Activated CD8-positive, alpha-beta T cell treated with anti-CD3 and anti-CD28 coated beads for 36 hours (primary cell): ENCODE data around the gene VMAC. TPM values are rescaled to one million over a fixed set of nuclear protein-coding genes. Genes with fewer than 3 reads are reported as not detected.
"Not testable (repeated sequence)": the region's sequence is repeated elsewhere in the genome, so short reads cannot be mapped to it uniquely, and the experiment has no call there.

Experiments used
- ATAC-seq: fragments of 200-7000 bp; cut with Tn5 transposase; one replicate; pipeline ENCODE4 v1.10.0; 2021; ENCODE audit warnings: mild to moderate bottlenecking, moderate library complexity
- CTCF ChIA-PET: fragments of 350-600 bp; sonication (Branson Sonifier 250); formaldehyde crosslinking; loops from one replicate; lab custom pipeline; 2021; ENCODE audit warnings: antibody characterized with exemption; lab: Charles Lee
- POLR2A ChIA-PET: fragments of 350-600 bp; sonication (Branson Sonifier 250); formaldehyde crosslinking; loops from one replicate; lab custom pipeline; 2021; ENCODE audit warnings: antibody characterized with exemption; lab: Charles Lee
- DNase-seq: peaks from one replicate; pipeline ENCODE4 v3.0.0-alpha.2; 2020
- H3K27ac Mint-ChIP-seq: one replicate; pipeline ENCODE4 v1.8.0; 2021; ENCODE audit warnings: mild to moderate bottlenecking, mixed read lengths
- H3K27me3 Mint-ChIP-seq: one replicate; pipeline ENCODE4 v1.8.0; 2021; ENCODE audit warnings: mixed read lengths
- H3K36me3 Mint-ChIP-seq: one replicate; pipeline ENCODE4 v1.8.0; 2021; ENCODE audit warnings: low read depth, mixed read lengths
- H3K4me1 Mint-ChIP-seq: one replicate; pipeline ENCODE4 v1.8.0; 2021; ENCODE audit warnings: low read depth, mixed read lengths
- H3K4me3 Mint-ChIP-seq: one replicate; pipeline ENCODE4 v1.8.0; 2021; ENCODE audit warnings: mild to moderate bottlenecking, moderate library complexity, mixed read lengths
- H3K9me3 Mint-ChIP-seq: one replicate; pipeline ENCODE4 v1.8.0; 2021; ENCODE audit warnings: mixed read lengths
- intact Hi-C: fragments of 100-400 bp; cut with micrococcal nuclease; formaldehyde crosslinking; loops from one replicate; pipeline ENCODE4 v1.10.0; 2022
- total RNA-seq, 2 experiments: library from RNA; stranded (reverse); gene quantifications; one replicate each; pipeline ENCODE4 v1.2.3, GENCODE V29; 2021
- TF ChIP-seq, protein P1 (sequence below): fragments of 200-600 bp; IDR thresholded peaks from one replicate; pipeline ENCODE4 v1.8.0; 2022; ENCODE audit warnings: antibody characterized with exemption, mild to moderate bottlenecking

VMAC gene
- total RNA-seq, 2 experiments from 2014 or later = 1.2 to 2.5 TPM

DNA sequence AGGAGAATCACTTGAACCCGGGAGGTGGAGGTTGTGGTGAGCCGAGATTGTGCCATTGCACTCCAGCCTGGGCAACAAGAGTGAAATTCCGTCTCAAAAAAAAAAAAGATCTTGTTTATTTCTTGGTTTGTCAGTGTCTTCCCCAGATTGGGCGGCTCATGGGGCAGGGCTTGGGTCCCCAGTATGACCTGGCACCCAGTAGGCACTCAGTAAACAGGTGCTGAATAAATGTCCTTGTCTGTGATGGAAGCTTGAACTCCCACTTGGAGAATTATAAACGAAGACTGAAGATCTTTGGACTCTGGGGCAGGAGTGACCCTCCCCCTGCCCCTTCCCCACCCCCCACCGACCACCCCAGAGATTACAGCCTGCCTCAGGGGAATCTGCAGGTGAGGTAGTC, 24.5 kb upstream of the VMAC start:
- ATAC-seq = no peak
- no peak for DNase-seq
- no peak overlapping the region for H3K27ac Mint-ChIP-seq
- ChIA-PET POLR2A (interaction anchor here (0.7 kb wide), 1 partner anchor 105 kb away, joined by 3 read pairs; no protein-coding TSS in a partner anchor), CTCF (no interaction called here)
- H3K27me3 Mint-ChIP-seq = peaks cover 14% of the 10 kb centered on the region
- intact Hi-C loops = no loop called here
- no peaks in the 10 kb centered on the region for H3K9me3 Mint-ChIP-seq
- no peaks in the 10 kb centered on the region for H3K36me3 Mint-ChIP-seq
- TF ChIP-seq, protein P1, sequence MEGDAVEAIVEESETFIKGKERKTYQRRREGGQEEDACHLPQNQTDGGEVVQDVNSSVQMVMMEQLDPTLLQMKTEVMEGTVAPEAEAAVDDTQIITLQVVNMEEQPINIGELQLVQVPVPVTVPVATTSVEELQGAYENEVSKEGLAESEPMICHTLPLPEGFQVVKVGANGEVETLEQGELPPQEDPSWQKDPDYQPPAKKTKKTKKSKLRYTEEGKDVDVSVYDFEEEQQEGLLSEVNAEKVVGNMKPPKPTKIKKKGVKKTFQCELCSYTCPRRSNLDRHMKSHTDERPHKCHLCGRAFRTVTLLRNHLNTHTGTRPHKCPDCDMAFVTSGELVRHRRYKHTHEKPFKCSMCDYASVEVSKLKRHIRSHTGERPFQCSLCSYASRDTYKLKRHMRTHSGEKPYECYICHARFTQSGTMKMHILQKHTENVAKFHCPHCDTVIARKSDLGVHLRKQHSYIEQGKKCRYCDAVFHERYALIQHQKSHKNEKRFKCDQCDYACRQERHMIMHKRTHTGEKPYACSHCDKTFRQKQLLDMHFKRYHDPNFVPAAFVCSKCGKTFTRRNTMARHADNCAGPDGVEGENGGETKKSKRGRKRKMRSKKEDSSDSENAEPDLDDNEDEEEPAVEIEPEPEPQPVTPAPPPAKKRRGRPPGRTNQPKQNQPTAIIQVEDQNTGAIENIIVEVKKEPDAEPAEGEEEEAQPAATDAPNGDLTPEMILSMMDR = no peak
- no peak overlapping the region for H3K4me3 Mint-ChIP-seq
- no peaks in the 10 kb centered on the region for H3K4me1 Mint-ChIP-seq

DNA sequence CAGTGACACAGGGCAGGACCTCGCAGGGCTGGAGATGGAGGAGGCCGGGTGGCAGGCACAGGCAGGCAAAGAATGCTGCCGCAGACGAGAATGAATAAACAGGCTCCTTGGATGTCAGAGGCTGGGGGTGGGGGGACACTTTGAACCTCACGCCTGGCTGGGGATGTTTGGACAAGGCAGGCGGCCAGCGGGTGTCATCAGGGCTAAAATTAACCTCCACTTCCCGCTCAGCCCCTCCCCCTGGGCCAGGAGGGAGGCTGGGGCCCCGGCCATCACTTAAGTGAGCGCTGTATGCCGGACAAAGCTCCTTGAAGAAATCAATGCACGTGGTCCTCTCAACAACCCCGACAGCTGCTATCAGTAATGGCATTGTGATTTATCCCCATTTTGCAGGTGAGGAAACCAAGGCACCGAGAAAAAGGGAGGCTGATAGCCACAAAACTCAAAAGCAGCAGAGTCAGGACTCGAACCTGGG, 24.0 kb upstream of the VMAC start:
- H3K27me3 Mint-ChIP-seq = peaks cover 15% of the 10 kb centered on the region
- no peak overlapping the region for H3K27ac Mint-ChIP-seq
- no peaks in the 10 kb centered on the region for H3K4me1 Mint-ChIP-seq
- ATAC-seq (no peak), DNase-seq (no peak)
- ChIA-PET CTCF (no interaction called here), POLR2A (interaction anchor here (0.7 kb wide), 1 partner anchor 104 kb away, joined by 3 read pairs; no protein-coding TSS in a partner anchor)
- no peak overlapping the region for H3K4me3 Mint-ChIP-seq
- TF ChIP-seq, protein P1 = no peak
- no peaks in the 10 kb centered on the region for H3K36me3 Mint-ChIP-seq
- intact Hi-C loops = no loop called here
- no peaks in the 10 kb centered on the region for H3K9me3 Mint-ChIP-seq

DNA sequence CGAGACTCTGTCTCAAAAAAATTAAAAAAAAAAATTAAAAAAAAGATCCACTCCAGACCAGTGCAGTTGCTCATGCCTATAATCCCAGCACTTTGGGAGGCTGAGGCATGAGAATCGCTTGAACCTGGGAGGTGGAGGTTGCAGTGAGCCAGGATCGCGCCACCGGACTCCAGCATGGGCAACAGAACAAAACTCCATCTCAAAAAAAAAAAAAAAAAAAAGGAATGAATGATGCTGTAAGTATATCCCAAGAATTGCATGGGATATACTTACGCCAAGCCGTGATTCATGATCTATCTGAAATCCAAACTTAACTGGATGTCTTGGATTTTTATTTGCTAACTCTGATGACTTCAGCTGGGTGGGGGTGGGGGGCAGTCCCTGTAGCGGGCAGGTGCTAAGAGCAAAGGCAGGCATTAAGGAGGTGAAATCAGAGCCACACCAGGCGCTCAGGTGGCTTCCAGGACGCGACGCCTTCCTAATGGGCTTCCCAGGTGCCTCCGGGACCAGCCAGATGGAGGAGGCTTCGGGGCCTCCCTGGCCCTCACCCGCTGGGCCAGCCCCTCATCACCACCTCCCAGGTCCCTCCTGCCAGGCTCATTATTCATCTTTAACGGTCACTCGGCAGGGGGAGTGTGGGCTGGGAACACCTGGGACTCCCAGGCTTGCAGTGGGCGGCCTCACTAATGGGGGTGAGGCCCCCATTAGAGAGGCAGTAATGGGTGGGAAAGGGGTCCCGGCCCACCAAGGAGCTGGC, 23.0 kb upstream of the VMAC start:
- no peaks in the 10 kb centered on the region for H3K9me3 Mint-ChIP-seq
- H3K27me3 Mint-ChIP-seq = peaks cover 15% of the 10 kb centered on the region
- POLR2A ChIA-PET = no interaction called here
- DNase-seq (no peak), ATAC-seq (no peak)
- CTCF ChIA-PET = no interaction called here
- H3K4me3 Mint-ChIP-seq = no peak overlapping the region
- H3K4me1 Mint-ChIP-seq = no peaks in the 10 kb centered on the region
- no peaks in the 10 kb centered on the region for H3K36me3 Mint-ChIP-seq
- intact Hi-C loops = no loop called here
- no peak overlapping the region for H3K27ac Mint-ChIP-seq
- TF ChIP-seq, protein P1 = no peak

DNA sequence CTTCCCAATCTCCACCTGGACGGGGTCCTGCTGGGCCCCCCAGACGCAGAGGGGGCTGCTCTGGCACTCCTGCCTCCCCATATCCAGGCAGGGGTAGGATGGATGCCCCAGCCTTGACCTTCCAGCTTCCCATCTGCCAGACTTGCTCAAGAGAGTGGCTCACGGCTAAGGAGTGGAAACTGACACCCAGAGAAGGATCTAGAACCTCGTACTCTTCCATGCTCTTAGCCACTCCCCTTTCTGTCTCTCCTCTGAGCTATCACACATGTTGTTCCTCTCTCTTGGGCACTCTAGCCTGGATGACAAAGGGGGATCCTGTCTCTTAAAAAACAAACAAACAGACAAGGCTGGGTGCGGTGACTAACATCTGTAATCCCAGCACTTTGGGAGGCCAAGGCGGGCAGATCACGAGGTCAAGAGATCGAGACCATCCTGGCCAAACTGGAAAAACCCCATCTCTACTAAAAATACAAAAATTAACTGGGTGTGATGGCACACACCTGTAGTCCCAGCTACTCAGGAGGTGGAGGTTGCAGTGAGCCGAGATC, 22.2 kb upstream of the VMAC start:
- DNase-seq (no peak), ATAC-seq (no peak)
- TF ChIP-seq, protein P1 = no peak
- ChIA-PET CTCF (no interaction called here), POLR2A (no interaction called here)
- Mint-ChIP-seq H3K27ac (no peak overlapping the region), H3K9me3 (no peaks in the 10 kb centered on the region), H3K4me3 (no peak overlapping the region), H3K36me3 (no peaks in the 10 kb centered on the region), H3K4me1 (no peaks in the 10 kb centered on the region), H3K27me3 (peaks cover 15% of the 10 kb centered on the region)
- intact Hi-C loops = no loop called here

DNA sequence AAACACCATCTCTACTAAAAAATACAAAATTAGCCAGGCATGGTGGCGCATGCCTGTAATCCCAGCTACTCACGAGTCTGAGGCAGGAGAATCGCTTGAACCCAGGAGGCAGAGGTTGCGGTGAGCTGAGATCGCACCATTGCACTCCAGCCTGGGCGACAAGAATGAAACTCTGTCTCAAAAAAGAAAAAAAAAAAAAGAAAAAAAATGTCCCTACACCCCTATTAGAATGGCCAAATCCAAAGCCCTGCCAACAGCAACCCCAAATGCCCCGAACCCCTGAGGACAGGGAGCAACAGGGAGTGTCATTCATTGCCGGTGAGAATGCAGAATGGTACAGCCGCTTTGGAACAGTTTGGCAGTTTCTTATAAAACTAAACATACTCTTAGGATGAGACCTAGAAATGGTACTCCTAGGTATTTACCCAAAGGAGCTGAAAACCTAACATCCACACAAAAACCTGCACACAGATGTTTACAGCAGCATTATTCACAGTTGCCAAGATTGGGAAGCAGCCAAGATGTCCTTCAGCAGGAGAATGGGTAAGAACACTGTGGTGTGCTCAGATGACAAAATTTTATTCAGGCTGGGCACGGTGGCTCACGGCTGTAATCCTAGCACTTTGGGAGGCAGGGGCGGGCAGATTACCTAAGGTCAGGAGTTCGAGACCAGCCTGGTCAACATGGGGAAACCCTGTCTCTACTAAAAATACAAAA, 21.4 kb upstream of the VMAC start:
- CTCF ChIA-PET = interaction anchor here (1.8 kb wide), 1 partner anchor 79 kb away, joined by 7 read pairs; no protein-coding TSS in a partner anchor
- ATAC-seq, POLR2A ChIA-PET, H3K9me3 Mint-ChIP-seq, H3K27ac Mint-ChIP-seq, H3K36me3 Mint-ChIP-seq, H3K4me1 Mint-ChIP-seq, intact Hi-C loops, H3K4me3 Mint-ChIP-seq, DNase-seq: not testable (repeated sequence)
- H3K27me3 Mint-ChIP-seq = peaks cover 15% of the 10 kb centered on the region

DNA sequence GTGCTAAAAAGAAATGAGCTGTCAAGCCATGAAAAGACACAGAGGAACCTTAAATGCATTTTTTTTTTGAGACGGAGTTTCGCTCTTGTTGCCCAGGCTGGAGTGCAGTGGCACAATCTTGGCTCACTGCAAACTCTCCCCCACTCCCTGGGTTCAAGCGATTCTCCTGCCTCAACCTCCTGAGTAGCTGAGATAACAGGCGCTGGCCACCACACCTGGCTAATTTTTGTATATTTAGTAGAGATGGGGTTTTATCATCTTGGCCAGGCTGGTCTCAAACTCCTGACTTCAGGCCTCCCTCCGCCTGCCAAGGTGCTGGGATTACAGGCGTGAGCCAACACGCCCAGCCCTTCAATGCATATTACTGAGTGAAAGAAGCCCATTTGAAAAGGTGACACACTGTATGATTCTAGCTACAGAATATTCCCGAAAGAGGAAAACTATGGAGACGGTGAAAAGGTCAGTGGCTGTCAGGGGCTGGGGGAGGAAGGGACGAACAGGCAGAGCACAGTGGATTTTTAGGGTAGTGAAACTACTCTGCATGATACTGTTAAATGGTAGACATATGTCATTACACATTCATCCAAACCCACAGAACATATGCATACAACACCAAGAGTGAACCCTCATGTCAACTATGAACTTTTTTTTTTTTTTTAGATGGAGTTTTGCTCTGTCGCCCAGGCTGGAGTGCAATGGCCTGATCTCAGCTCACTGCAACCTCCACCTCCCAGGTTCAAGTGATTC, 20.4 kb upstream of the VMAC start:
- intact Hi-C loops, ATAC-seq, H3K9me3 Mint-ChIP-seq, H3K36me3 Mint-ChIP-seq, DNase-seq, H3K4me3 Mint-ChIP-seq, H3K4me1 Mint-ChIP-seq, POLR2A ChIA-PET, H3K27ac Mint-ChIP-seq: not testable (repeated sequence)
- peaks cover 15% of the 10 kb centered on the region for H3K27me3 Mint-ChIP-seq
- CTCF ChIA-PET = interaction anchor here (1.0 to 1.8 kb wide), 4 partner anchors 9 to 138 kb away, joined by 3 to 7 read pairs (median 4); no protein-coding TSS in a partner anchor
